Suprapubic skin (tissue), 4 donors: ENCODE measurements around the gene C16orf95. TPM values are rescaled to one million over a fixed set of nuclear protein-coding genes. Genes with fewer than 3 reads are reported as not detected.
"Not testable (repeated sequence)": the region's sequence is repeated elsewhere in the genome, so short reads cannot be mapped to it uniquely, and the experiment has no call there.

ENCODE experiments used
- DNase-seq, 2 donors: peaks; one replicate each; pipeline ENCODE4 v3.0.0-alpha.2; 2019; ENCODE audit warnings: low spot score in 2 of 2
- H3K27ac ChIP-seq: fragments of 200-600 bp; sonication (generic); one replicate; pipeline ENCODE4 v1.5.1; 2019
- H3K27me3 ChIP-seq: fragments of 200-600 bp; sonication (generic); one replicate; pipeline ENCODE4 v1.5.1; 2019
- H3K36me3 ChIP-seq: fragments of 200-600 bp; sonication (generic); one replicate; pipeline ENCODE4 v1.5.1; 2019
- H3K4me1 ChIP-seq: fragments of 200-600 bp; sonication (generic); one replicate; pipeline ENCODE4 v1.5.1; 2019
- H3K4me3 ChIP-seq: fragments of 200-600 bp; sonication (generic); one replicate; pipeline ENCODE4 v1.5.1; 2019; ENCODE audit warnings: mild to moderate bottlenecking
- H3K9me3 ChIP-seq: fragments of 200-600 bp; sonication (generic); one replicate; pipeline ENCODE4 v1.5.1; 2019
- EP300 ChIP-seq: sonication (generic); formaldehyde crosslinking; IDR thresholded peaks from one replicate; pipeline ENCODE4 v1.6.1; 2017; ENCODE audit warnings: antibody characterized with exemption
- POLR2A ChIP-seq, 2 donors: fragments of 450-650 bp; IDR thresholded peaks; one replicate each; pipeline ENCODE4 v1.6.1; 2017; ENCODE audit warnings: antibody characterized with exemption in 2 of 2, mild to moderate bottlenecking in 2 of 2, moderate library complexity in 2 of 2
- POLR2AphosphoS5 ChIP-seq, 3 donors: sonication (generic); formaldehyde crosslinking; IDR thresholded peaks; one replicate each; pipeline ENCODE4 v1.6.1; 2017; ENCODE audit warnings: antibody characterized with exemption in 3 of 3
- WGBS: methylation state at CpG from one replicate; pipeline ENCODE4 v1.1.5; 2018; 5-methylcytosine and 5-hydroxymethylcytosine counted together
- total RNA-seq, 4 donors: library from RNA; depleted of rRNA; stranded (reverse); fragments of >200 nt; gene quantifications; one replicate each; pipeline ENCODE4 v1.1.0, GENCODE V29; 2016
- TF ChIP-seq, protein P1 (sequence below), 2 donors: fragments of 200-600 bp in 1 of 2; fragments of 450-650 bp in 1 of 2; sonication (generic) in 1 of 2; IDR thresholded peaks; one replicate each; pipeline ENCODE4 v1.5.1; 2016 to 2019; ENCODE audit warnings: antibody characterized with exemption in 2 of 2, mild to moderate bottlenecking in 1 of 2, moderate library complexity in 1 of 2

Gene C16orf95
- total RNA-seq, 4 donors from 2014 or later = 17.5 TPM; not detected in 3

DNA sequence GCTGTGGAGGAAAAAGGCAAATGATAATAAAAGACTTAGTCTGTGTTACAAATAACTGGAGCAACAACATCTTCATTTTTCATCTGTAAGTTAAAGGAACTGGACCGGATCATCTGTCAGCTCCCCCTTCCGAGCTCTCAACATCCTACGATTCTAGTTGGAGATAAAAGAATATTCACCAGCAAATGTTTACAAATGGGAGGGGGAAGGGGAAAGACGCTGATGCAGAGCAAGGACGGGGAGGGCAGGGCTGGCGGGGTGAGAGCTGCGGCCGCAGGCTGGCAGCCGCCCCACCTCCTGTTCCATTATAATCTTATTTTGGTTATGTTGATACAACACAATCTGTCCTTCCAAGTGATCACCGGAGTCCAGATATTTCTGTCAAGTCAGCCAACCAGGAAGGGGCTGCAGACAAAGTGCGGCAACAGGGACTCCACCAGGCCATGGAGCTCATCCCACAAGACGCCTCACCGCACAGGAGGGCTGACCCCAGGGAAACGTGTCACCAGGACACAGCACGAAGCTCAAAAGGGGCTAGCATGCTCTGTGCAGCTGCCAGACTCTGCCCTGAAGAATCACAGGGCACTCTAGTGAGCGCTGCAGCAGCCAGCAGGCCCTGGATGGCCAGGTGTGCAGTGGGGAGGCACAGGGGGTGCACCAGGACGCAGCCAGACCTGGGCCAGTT lies 46.7 kb upstream of the C16orf95 start:
- TF ChIP-seq POLR2A (IDR thresholded peaks at IDR 0.05) = no peak
- TF ChIP-seq EP300 = no peak
- TF ChIP-seq, protein P1, sequence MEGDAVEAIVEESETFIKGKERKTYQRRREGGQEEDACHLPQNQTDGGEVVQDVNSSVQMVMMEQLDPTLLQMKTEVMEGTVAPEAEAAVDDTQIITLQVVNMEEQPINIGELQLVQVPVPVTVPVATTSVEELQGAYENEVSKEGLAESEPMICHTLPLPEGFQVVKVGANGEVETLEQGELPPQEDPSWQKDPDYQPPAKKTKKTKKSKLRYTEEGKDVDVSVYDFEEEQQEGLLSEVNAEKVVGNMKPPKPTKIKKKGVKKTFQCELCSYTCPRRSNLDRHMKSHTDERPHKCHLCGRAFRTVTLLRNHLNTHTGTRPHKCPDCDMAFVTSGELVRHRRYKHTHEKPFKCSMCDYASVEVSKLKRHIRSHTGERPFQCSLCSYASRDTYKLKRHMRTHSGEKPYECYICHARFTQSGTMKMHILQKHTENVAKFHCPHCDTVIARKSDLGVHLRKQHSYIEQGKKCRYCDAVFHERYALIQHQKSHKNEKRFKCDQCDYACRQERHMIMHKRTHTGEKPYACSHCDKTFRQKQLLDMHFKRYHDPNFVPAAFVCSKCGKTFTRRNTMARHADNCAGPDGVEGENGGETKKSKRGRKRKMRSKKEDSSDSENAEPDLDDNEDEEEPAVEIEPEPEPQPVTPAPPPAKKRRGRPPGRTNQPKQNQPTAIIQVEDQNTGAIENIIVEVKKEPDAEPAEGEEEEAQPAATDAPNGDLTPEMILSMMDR (IDR thresholded peaks at IDR 0.05) = no peak
- TF ChIP-seq POLR2AphosphoS5 (IDR thresholded peaks at IDR 0.05) = no peak
- Histone ChIP-seq H3K9me3 (no peaks in the 10 kb centered on the region), H3K4me1 (peaks cover 16% of the 10 kb centered on the region), H3K27ac (no peak overlapping the region), H3K36me3 (peaks cover 47% of the 10 kb centered on the region), H3K27me3 (no peaks in the 10 kb centered on the region), H3K4me3 (no peak overlapping the region)
- no peak for DNase-seq
- 53% methylated on average over 14 of the region's 17 CpGs for WGBS

DNA sequence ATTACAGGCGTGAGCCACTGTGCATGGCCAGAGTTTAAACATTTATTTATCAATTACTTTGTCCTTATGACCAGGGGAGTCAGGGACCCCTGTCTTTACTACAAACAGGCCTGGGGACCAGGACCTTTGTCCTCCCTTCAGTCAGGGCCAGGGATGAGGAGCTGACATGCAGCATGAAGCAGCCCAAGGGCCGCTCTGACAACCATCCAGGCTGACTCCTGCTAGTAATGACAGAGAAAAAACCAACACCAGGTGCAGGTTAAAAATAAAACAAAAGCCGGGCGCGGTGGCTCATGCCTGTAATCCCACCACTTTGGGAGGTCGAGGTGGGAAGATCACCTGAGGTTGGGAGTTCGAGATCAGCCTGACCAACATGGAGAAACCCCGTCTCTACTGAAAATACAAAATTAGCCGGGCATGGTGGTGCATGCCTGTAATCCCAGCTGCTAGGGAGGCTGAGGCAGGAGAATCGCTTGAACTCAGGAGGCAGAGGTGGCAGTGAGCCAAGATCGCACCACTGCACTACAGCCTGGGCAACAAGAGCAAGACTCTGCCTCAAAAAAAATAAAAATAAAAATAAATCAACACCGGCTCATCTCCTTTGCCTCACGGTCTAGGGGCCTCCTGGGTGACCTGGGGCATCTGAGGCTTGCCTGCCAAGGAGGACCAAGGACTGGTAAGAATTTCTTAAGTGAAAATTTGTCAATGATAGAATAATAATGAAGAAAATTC lies 45.8 kb upstream of the C16orf95 start:
- DNase-seq, H3K4me3 ChIP-seq, H3K9me3 ChIP-seq, H3K27me3 ChIP-seq, H3K27ac ChIP-seq: not testable (repeated sequence)
- 91% methylated on average over 13 of the region's 13 CpGs for WGBS
- Histone ChIP-seq H3K36me3 (peaks cover 56% of the 10 kb centered on the region), H3K4me1 (peaks cover 14% of the 10 kb centered on the region)

DNA sequence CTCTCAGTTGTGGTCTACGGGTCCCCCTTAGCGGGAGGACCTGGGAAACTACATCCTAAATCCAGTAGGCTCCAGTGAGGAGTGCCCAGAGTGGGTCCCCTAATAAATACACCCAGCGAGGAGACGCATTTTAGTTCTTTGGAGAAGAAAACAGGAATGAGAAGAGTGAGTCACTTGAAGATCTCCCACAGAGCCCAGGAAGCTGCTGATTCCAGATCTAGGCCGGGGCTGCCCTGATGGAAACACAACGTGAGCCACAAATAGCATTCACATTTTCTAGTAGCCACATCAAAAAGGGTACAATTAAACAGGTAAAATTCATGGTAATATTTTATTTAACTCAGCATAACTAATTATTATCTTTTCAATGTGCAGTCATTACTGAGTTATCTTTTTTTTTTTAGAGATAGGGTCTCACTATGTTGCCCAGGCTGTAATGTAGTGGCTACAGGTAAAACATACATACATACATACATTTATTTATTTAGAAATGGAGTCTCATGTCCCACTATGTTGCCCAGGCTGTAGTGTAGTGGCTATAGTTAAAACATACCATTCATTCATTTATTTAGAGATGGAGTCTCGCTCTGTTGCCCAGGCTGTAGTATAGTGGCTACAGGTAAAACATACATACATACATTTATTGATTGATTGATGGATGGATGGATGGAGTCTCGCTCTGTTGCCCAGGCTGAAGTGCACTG lies 44.9 kb upstream of the C16orf95 start:
- Histone ChIP-seq H3K27ac (no peak overlapping the region), H3K36me3 (peaks cover 57% of the 10 kb centered on the region), H3K9me3 (no peaks in the 10 kb centered on the region), H3K4me3 (no peak overlapping the region), H3K27me3 (no peaks in the 10 kb centered on the region), H3K4me1 (peaks cover 12% of the 10 kb centered on the region)
- 95% methylated on average over 8 of the region's 8 CpGs for WGBS
- no peak for DNase-seq
- TF ChIP-seq EP300 (no peak), POLR2AphosphoS5 (IDR thresholded peaks at IDR 0.05) (no peak), POLR2A (IDR thresholded peaks at IDR 0.05) (no peak)
- TF ChIP-seq, protein P1 (IDR thresholded peaks at IDR 0.05) = no peak

DNA sequence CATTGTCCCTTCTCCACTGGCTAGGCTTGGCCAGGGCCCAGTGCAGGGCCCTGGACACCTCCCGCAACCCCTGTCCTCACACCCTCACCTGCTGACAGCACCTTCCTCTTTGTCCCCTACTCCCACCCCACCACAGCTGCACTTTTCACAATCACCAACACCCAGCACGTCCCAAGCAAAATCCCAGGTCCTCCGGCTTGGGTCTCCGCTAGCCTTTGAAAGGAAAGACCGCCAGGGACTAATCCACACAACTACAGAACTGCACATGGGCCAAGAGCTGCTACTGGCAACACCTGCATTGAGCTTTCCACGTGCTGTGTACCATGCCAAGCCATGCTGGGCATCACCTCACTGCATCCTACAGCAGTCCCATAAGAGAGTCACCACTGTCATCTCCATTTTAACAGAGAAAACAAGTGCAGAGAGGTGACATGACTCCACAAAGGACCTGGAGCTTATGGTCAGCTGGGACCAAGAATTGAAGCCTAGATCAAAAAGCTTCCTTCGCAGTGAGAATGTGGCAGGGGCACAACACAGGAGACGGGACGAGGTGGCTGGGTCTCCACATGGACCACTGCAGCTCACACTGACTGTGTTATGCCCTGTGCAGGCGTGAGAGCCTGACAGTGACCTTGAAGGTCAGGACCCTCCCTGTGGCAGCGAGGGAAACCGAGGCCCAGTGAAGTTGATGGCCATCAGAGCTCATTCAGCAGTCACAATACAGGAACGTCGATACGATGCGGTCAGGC lies 43.8 kb upstream of the C16orf95 start:
- Histone ChIP-seq H3K4me1 (peaks cover 12% of the 10 kb centered on the region), H3K36me3 (peaks cover 67% of the 10 kb centered on the region), H3K27me3 (no peaks in the 10 kb centered on the region), H3K27ac (no peak overlapping the region), H3K4me3 (no peak overlapping the region), H3K9me3 (no peaks in the 10 kb centered on the region)
- TF ChIP-seq EP300 (no peak), POLR2AphosphoS5 (IDR thresholded peaks at IDR 0.05) (no peak), POLR2A (IDR thresholded peaks at IDR 0.05) (no peak)
- TF ChIP-seq, protein P1 (IDR thresholded peaks at IDR 0.05) = no peak
- DNase-seq = no peak
- 96% methylated on average over 16 of the region's 16 CpGs for WGBS

DNA sequence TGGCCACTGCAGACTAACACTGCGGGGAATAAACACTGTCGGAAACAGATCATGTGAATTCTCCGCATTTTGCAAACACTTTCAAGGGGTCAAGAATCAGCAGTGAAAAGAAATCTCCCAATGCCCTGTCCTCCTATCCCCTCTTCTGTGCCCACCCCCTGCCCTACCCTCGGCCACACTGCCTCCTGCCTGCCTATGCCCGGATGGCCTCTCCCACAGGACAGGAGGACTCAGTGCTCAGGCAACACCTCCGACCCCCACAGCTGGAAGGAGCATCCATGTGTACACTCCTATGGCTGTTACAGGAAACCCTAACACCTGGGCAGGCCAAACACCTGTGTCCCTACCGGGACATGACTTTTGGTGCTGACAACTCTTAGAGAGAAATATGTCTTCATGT lies 41.9 kb upstream of the C16orf95 start:
- no peak for DNase-seq
- Histone ChIP-seq H3K27ac (no peak overlapping the region), H3K9me3 (no peaks in the 10 kb centered on the region), H3K4me3 (no peak overlapping the region), H3K4me1 (peaks cover 8% of the 10 kb centered on the region), H3K27me3 (no peaks in the 10 kb centered on the region), H3K36me3 (peaks cover 73% of the 10 kb centered on the region)
- TF ChIP-seq, protein P1 (IDR thresholded peaks at IDR 0.05) = no peak
- 94% methylated on average over 7 of the region's 7 CpGs for WGBS
